H9 (cell line): ENCODE data around the gene OR2S2. TPM values are rescaled to one million over a fixed set of nuclear protein-coding genes. Genes with fewer than 3 reads are reported as not detected.

Experiments used
- DNase-seq: peaks from one replicate; pipeline ENCODE4 v3.0.0-alpha.2; 2017
- H2AFZ ChIP-seq: one replicate; pipeline ENCODE4 v1.6.1; 2013; ENCODE audit warnings: mild to moderate bottlenecking, low read length, control low read depth, moderate library complexity
- H2AK5ac ChIP-seq: 2 replicates; pipeline ENCODE4 v1.6.1; 2013; ENCODE audit warnings: low read length, control low read depth, mixed read lengths; ENCODE audit not compliant: insufficient read length
- H2BK120ac ChIP-seq: one replicate; pipeline ENCODE4 v1.6.1; 2013; ENCODE audit warnings: low read depth, mild to moderate bottlenecking, low read length, control low read depth, inconsistent platforms; ENCODE audit not compliant: poor library complexity, severe bottlenecking
- H2BK12ac ChIP-seq: 2 replicates; pipeline ENCODE4 v1.6.1; 2013; ENCODE audit warnings: low read length, control low read depth, mixed read lengths, low read depth; ENCODE audit not compliant: insufficient read length
- H2BK15ac ChIP-seq: 2 replicates; pipeline ENCODE4 v1.6.1; 2013; ENCODE audit warnings: low read depth, low read length, control low read depth
- H2BK20ac ChIP-seq: one replicate; pipeline ENCODE4 v1.6.1; 2013; ENCODE audit warnings: low read depth, mild to moderate bottlenecking, low read length, control low read depth, inconsistent platforms; ENCODE audit not compliant: poor library complexity, severe bottlenecking
- H2BK5ac ChIP-seq: 2 replicates; pipeline ENCODE4 v1.6.1; 2013; ENCODE audit warnings: low read length, control low read depth, mixed read lengths; ENCODE audit not compliant: insufficient read length
- H3K14ac ChIP-seq: 2 replicates; pipeline ENCODE4 v1.6.1; 2013; ENCODE audit warnings: low read length, control low read depth; ENCODE audit not compliant: insufficient read depth
- H3K18ac ChIP-seq: 2 replicates; pipeline ENCODE4 v1.6.1; 2013; ENCODE audit warnings: low read depth, mild to moderate bottlenecking, mixed read lengths, low read length, control low read depth; ENCODE audit not compliant: insufficient read length
- H3K23ac ChIP-seq: 2 replicates; pipeline ENCODE4 v1.6.1; 2013; ENCODE audit warnings: low read length, control low read depth, mixed read lengths, low read depth; ENCODE audit not compliant: insufficient read length
- H3K23me2 ChIP-seq: 2 replicates; pipeline ENCODE4 v1.6.1; 2013; ENCODE audit warnings: low read depth, mild to moderate bottlenecking, mixed read lengths, low read length, control low read depth; ENCODE audit not compliant: insufficient read length, poor library complexity, severe bottlenecking
- H3K27ac ChIP-seq: 2 replicates; pipeline ENCODE4 v1.5.1; 2013; ENCODE audit warnings: low read length, control low read depth, mixed read lengths, low read depth; ENCODE audit not compliant: insufficient read length
- H3K27me3 ChIP-seq: 2 replicates; pipeline ENCODE4 v1.6.1; 2013; ENCODE audit warnings: low read length, control low read depth, inconsistent platforms; ENCODE audit not compliant: insufficient read depth
- H3K4ac ChIP-seq: 2 replicates; pipeline ENCODE4 v1.6.1; 2013; ENCODE audit warnings: low read depth, mild to moderate bottlenecking, control low read depth, inconsistent platforms, low read length, moderate library complexity
- H3K4me1 ChIP-seq: 2 replicates; pipeline ENCODE4 v1.6.1; 2013; ENCODE audit warnings: low read length, control low read depth, inconsistent platforms; ENCODE audit not compliant: insufficient read depth
- H3K4me2 ChIP-seq: 2 replicates; pipeline ENCODE4 v1.6.1; 2013; ENCODE audit warnings: low read length, control low read depth, mixed read lengths; ENCODE audit not compliant: insufficient read length, insufficient read depth
- H3K56ac ChIP-seq: 2 replicates; pipeline ENCODE4 v1.6.1; 2013; ENCODE audit warnings: low read depth, mild to moderate bottlenecking, mixed read lengths, low read length, control low read depth; ENCODE audit not compliant: insufficient read length
- H3K79me1 ChIP-seq: 2 replicates; pipeline ENCODE4 v1.6.1; 2013; ENCODE audit warnings: low read depth, mild to moderate bottlenecking, moderate library complexity, low read length, control low read depth, inconsistent platforms; ENCODE audit not compliant: insufficient read depth, poor library complexity, severe bottlenecking
- H3K79me2 ChIP-seq: 2 replicates; pipeline ENCODE4 v1.6.1; 2013; ENCODE audit warnings: low read length, control low read depth, inconsistent platforms; ENCODE audit not compliant: insufficient read depth
- H3K9ac ChIP-seq: 2 replicates; pipeline ENCODE4 v1.6.1; 2013; ENCODE audit warnings: low read length, control low read depth, mixed read lengths; ENCODE audit not compliant: insufficient read length; ENCODE audit errors: extremely low read depth
- H3K9me3 ChIP-seq: one replicate; pipeline ENCODE4 v1.6.1; 2013; ENCODE audit warnings: low read depth, low read length, inconsistent platforms; ENCODE audit not compliant: control insufficient read depth
- H3T11ph ChIP-seq: one replicate; pipeline ENCODE4 v1.6.1; 2013; ENCODE audit warnings: mild to moderate bottlenecking, low read length, control low read depth, inconsistent platforms
- H4K20me1 ChIP-seq: one replicate; pipeline ENCODE4 v1.6.1; 2013; ENCODE audit not compliant: control insufficient read depth, insufficient read length, insufficient read depth
- H4K5ac ChIP-seq: 2 replicates; pipeline ENCODE4 v1.6.1; 2013; ENCODE audit warnings: low read depth, mild to moderate bottlenecking, mixed read lengths, low read length, control low read depth; ENCODE audit not compliant: insufficient read length
- H4K8ac ChIP-seq: replicated peaks from 2 replicates; pipeline ENCODE4 v1.6.1; 2013; ENCODE audit warnings: low read length, control low read depth, mixed read lengths, low read depth; ENCODE audit not compliant: insufficient read length
- H4K91ac ChIP-seq: 2 replicates; pipeline ENCODE4 v1.6.1; 2013; ENCODE audit warnings: low read depth, mild to moderate bottlenecking, moderate library complexity, mixed read lengths, low read length, control low read depth; ENCODE audit not compliant: insufficient read length
- H3K27ac Mint-ChIP-seq, 3 experiments: 2 replicates in 2 of 3; 3 replicates in 1 of 3; pipeline ENCODE4 v1.8.0; 2020 to 2021; ENCODE audit warnings: mixed read lengths in 3 of 3, mild to moderate bottlenecking in 1 of 3, moderate library complexity in 1 of 3
- H3K27me3 Mint-ChIP-seq: 2 replicates; pipeline ENCODE4 v1.8.0; 2021; ENCODE audit warnings: low read depth, mild to moderate bottlenecking, moderate library complexity, mixed read lengths
- H3K36me3 Mint-ChIP-seq, 3 experiments: 2 replicates in 2 of 3; 3 replicates in 1 of 3; pipeline ENCODE4 v1.8.0; 2020 to 2021; ENCODE audit warnings: low read depth in 3 of 3, mixed read lengths in 3 of 3; ENCODE audit not compliant: insufficient read depth in 1 of 3
- H3K4me1 Mint-ChIP-seq, 2 experiments: 2 replicates each; pipeline ENCODE4 v1.8.0; 2020; ENCODE audit warnings: mixed read lengths in 2 of 2
- H3K4me3 Mint-ChIP-seq, 2 experiments: 2 replicates in 1 of 2; 3 replicates in 1 of 2; pipeline ENCODE4 v1.8.0; 2020 to 2021; ENCODE audit warnings: mild to moderate bottlenecking in 2 of 2, mixed read lengths in 2 of 2, moderate library complexity in 1 of 2
- H3K9me3 Mint-ChIP-seq, 2 experiments: 2 replicates in 1 of 2; 3 replicates in 1 of 2; pipeline ENCODE4 v1.8.0; 2020; ENCODE audit warnings: mild to moderate bottlenecking in 2 of 2, mixed read lengths in 2 of 2, moderate library complexity in 1 of 2
- WGBS: extraction: QIAGEN DNeasy Blood & Tissue Kit; methylation state at CpG from one replicate; pipeline ENCODE4 v1.1.7; 2013; ENCODE audit warnings: missing lambda C conversion rate, low lambda C conversion rate, mixed read lengths; ENCODE audit not compliant: insufficient read length; ENCODE audit errors: extremely low coverage; 5-methylcytosine and 5-hydroxymethylcytosine counted together
- total RNA-seq: library from RNA; stranded (reverse); gene quantifications from 2 replicates; pipeline ENCODE4 v1.2.1, GENCODE V29; 2021
- TF ChIP-seq, protein P1 (sequence below): fragments of 200-600 bp; sonication (generic); conservative IDR thresholded peaks from 3 replicates; pipeline ENCODE4 v1.8.0; 2021; ENCODE audit warnings: antibody characterized with exemption, mild to moderate bottlenecking

Gene OR2S2
- total RNA-seq, 1 experiment from 2014 or later: not detected

- Histone ChIP-seq H3K79me1 (no peaks in the 10 kb centered on the region), H3K27me3 (no peaks in the 10 kb centered on the region), H3K56ac (no peak overlapping the region), H3K4me1 (no peaks in the 10 kb centered on the region), H4K91ac (no peak overlapping the region), H3K23me2 (no peaks in the 10 kb centered on the region), H3K14ac (no peak overlapping the region), H4K20me1 (no peaks in the 10 kb centered on the region), H2AFZ (no peak overlapping the region), H3T11ph (no peak overlapping the region), H2BK20ac (no peak overlapping the region), H2BK120ac (no peak overlapping the region), H3K23ac (no peak overlapping the region), H3K18ac (no peak overlapping the region), H4K5ac (no peak overlapping the region), H3K9ac (no peak overlapping the region), H2BK5ac (no peak overlapping the region), H3K79me2 (no peaks in the 10 kb centered on the region), H4K8ac (no peak overlapping the region), H3K9me3 (no peaks in the 10 kb centered on the region), H3K27ac (no peak overlapping the region), H2BK15ac (no peak overlapping the region), H3K4me2 (no peak overlapping the region), H2BK12ac (no peak overlapping the region), H3K4ac (no peak overlapping the region), H2AK5ac (no peak overlapping the region)
- WGBS: no CpG with 5 or more reads among the region's 3 CpGs
- Mint-ChIP-seq H3K27me3 (peaks cover 12% of the 10 kb centered on the region), H3K27ac (no peak overlapping the region), H3K36me3 (no peaks in the 10 kb centered on the region), H3K9me3 (0 out of 5 replicates have a peak, but pooled peaks cover 0 to 3% of the 10 kb centered on the region in 2 experiments), H3K4me1 (no peaks in the 10 kb centered on the region; a peak in 1 of 4 replicates), H3K4me3 (no peak overlapping the region)
- DNase-seq: no peak
- TF ChIP-seq, protein P1, sequence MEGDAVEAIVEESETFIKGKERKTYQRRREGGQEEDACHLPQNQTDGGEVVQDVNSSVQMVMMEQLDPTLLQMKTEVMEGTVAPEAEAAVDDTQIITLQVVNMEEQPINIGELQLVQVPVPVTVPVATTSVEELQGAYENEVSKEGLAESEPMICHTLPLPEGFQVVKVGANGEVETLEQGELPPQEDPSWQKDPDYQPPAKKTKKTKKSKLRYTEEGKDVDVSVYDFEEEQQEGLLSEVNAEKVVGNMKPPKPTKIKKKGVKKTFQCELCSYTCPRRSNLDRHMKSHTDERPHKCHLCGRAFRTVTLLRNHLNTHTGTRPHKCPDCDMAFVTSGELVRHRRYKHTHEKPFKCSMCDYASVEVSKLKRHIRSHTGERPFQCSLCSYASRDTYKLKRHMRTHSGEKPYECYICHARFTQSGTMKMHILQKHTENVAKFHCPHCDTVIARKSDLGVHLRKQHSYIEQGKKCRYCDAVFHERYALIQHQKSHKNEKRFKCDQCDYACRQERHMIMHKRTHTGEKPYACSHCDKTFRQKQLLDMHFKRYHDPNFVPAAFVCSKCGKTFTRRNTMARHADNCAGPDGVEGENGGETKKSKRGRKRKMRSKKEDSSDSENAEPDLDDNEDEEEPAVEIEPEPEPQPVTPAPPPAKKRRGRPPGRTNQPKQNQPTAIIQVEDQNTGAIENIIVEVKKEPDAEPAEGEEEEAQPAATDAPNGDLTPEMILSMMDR: no peak
These were observed 25.2 kb downstream of the OR2S2 start for GRCh38 chr9:35932735-35933134.
